Panc1 (cell line): ENCODE data around the gene LAMA1.

Experiments used
- CTCF ChIP-seq: fragments of 450-650 bp; IDR thresholded peaks from 2 replicates; pipeline ENCODE4 v1.5.1; 2017; ENCODE audit warnings: mild to moderate bottlenecking
- POLR2AphosphoS5 ChIP-seq: IDR thresholded peaks from 2 replicates; pipeline ENCODE4 v1.6.1; 2012; ENCODE audit warnings: mild to moderate bottlenecking, low read depth, low read length, moderate library complexity

- TF ChIP-seq POLR2AphosphoS5 (no peak), CTCF (no peak)
These were observed 40.2 kb upstream of the LAMA1 start for GRCh38 chr18:7157760-7158159.
